ENCODE data around the gene PDLIM1. TPM values are rescaled to one million over a fixed set of nuclear protein-coding genes. Genes with fewer than 3 reads are reported as not detected.
A peak's percentile ranks its signal among the peaks of the same experiment; 100 is the strongest.

PDLIM1 gene
- total and polyA plus RNA-seq, 2 of the 13 experiments (the other 11 are each of a cell fraction or from before 2014, with no cell fraction given) = 119 to 123 TPM

- TF ChIP-seq REL (CRISPR knock-in tag; conservative IDR thresholded peaks at IDR 0.05) (peak; percentile 56; the same call in 1 of the 2 replicates), PITX1 (CRISPR knock-in tag; IDR thresholded peaks at IDR 0.05) (no peak), ZNF749 (CRISPR knock-in tag; IDR thresholded peaks at IDR 0.05; ENCODE audit: borderline replicate concordance) (no peak), TRIM24 (CRISPR knock-in tag; IDR thresholded peaks at IDR 0.05) (no peak), ZNF451 (CRISPR knock-in tag; IDR thresholded peaks at IDR 0.05) (no peak), ZNF576 (CRISPR knock-in tag; IDR thresholded peaks at IDR 0.05) (no peak), MTERF4 (CRISPR knock-in tag; IDR thresholded peaks at IDR 0.05) (no peak; the same call in 1 of the 2 replicates), HINFP (CRISPR knock-in tag; IDR thresholded peaks at IDR 0.05; ENCODE audit: low read depth) (no peak), ZSCAN5A (CRISPR knock-in tag; IDR thresholded peaks at IDR 0.05; ENCODE audit: borderline replicate concordance) (0 out of 2 replicates have a peak, but pooled peaks have one; percentile 43), ZZZ3 (CRISPR knock-in tag; IDR thresholded peaks at IDR 0.05; ENCODE audit: borderline replicate concordance) (no peak), NR2F2 (IDR thresholded peaks at IDR 0.05; ENCODE audit: borderline replicate concordance, low read depth) (no peak; the same call in 1 of the 2 replicates), FOXC1 (CRISPR knock-in tag; IDR thresholded peaks at IDR 0.05; ENCODE audit: borderline replicate concordance) (no peak; the same call in 1 of the 2 replicates), SAFB2 (CRISPR knock-in tag; IDR thresholded peaks at IDR 0.05; ENCODE audit: borderline replicate concordance, low read depth) (peak; percentile 46; the same call in 1 of the 2 replicates), ZNF496 (CRISPR knock-in tag; IDR thresholded peaks at IDR 0.05; ENCODE audit: insufficient replicate concordance) (no peak), ZFP1 (CRISPR knock-in tag; IDR thresholded peaks at IDR 0.05) (no peak), RFX1 (IDR thresholded peaks at IDR 0.05) (no peak), ZMAT5 (CRISPR knock-in tag; IDR thresholded peaks at IDR 0.05; ENCODE audit: borderline replicate concordance, low read depth) (no peak), ZNF317 (CRISPR knock-in tag; IDR thresholded peaks at IDR 0.05) (no peak), ZNF20 (CRISPR knock-in tag; IDR thresholded peaks at IDR 0.05) (no peak), GZF1 (CRISPR knock-in tag; IDR thresholded peaks at IDR 0.05) (no peak), ZNF772 (CRISPR knock-in tag; IDR thresholded peaks at IDR 0.05) (no peak), SUZ12 (IDR thresholded peaks at IDR 0.05; ENCODE audit: low read depth, low read length) (no peak), ZNF672 (CRISPR knock-in tag; IDR thresholded peaks at IDR 0.05) (no peak)
Observed at GRCh38 chr10:95290461-95291364, at the start of gene PDLIM1 (continued).
